ENCODE results near the gene PTPRS. TPM values are rescaled to one million over a fixed set of nuclear protein-coding genes. Genes with fewer than 3 reads are reported as not detected.
"Not testable (repeated sequence)": the region's sequence is repeated elsewhere in the genome, so short reads cannot be mapped to it uniquely, and the experiment has no call there.

PTPRS gene
- total and polyA plus RNA-seq, 4 donors, result 10.9 to 96.7 (median 46.4) TPM

GRCh38 chr19:5386841-5387240 is 46.2 kb upstream of the PTPRS start:
- TF ChIP-seq, protein P1, sequence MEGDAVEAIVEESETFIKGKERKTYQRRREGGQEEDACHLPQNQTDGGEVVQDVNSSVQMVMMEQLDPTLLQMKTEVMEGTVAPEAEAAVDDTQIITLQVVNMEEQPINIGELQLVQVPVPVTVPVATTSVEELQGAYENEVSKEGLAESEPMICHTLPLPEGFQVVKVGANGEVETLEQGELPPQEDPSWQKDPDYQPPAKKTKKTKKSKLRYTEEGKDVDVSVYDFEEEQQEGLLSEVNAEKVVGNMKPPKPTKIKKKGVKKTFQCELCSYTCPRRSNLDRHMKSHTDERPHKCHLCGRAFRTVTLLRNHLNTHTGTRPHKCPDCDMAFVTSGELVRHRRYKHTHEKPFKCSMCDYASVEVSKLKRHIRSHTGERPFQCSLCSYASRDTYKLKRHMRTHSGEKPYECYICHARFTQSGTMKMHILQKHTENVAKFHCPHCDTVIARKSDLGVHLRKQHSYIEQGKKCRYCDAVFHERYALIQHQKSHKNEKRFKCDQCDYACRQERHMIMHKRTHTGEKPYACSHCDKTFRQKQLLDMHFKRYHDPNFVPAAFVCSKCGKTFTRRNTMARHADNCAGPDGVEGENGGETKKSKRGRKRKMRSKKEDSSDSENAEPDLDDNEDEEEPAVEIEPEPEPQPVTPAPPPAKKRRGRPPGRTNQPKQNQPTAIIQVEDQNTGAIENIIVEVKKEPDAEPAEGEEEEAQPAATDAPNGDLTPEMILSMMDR (IDR thresholded peaks at IDR 0.05; ENCODE audit: control extremely low read depth, extremely low read depth), result no peak
- H3K27ac ChIP-seq (ENCODE audit: low read depth in 1 of 2, low read length in 1 of 2), result no peak overlapping the region
- peaks cover 0 to 26% (median 5%) of the 10 kb centered on the region in 4 donors for H3K9me3 ChIP-seq (ENCODE audit: control insufficient read depth in 4 of 4, insufficient read depth in 3 of 4, low read length in 3 of 4)
- DNase-seq (no peak), ATAC-seq (ENCODE audit: insufficient read depth, low FRiP score) (no peak)
- H3K27me3 ChIP-seq (ENCODE audit: control insufficient read depth in 3 of 3, insufficient read depth in 3 of 3, low read length in 2 of 3), result peaks cover 0 to 5% (median 0%) of the 10 kb centered on the region in 3 donors
- no peak overlapping the region for H3K4me3 ChIP-seq
- no peaks in the 10 kb centered on the region for H3K4me1 ChIP-seq (ENCODE audit: control insufficient read depth in 5 of 5, insufficient read depth in 5 of 5, low read length in 5 of 5)
- WGBS, 2 donors, result 72 to 89% methylated on average over 16 of the region's 16 CpGs
- no peak overlapping the region for H3K9ac ChIP-seq (ENCODE audit: insufficient read depth in 1 of 2, low read length in 2 of 2)
- H3K36me3 ChIP-seq (ENCODE audit: control insufficient read depth in 4 of 4, insufficient read depth in 4 of 4, low read length in 4 of 4), result no peaks in the 10 kb centered on the region

DNA sequence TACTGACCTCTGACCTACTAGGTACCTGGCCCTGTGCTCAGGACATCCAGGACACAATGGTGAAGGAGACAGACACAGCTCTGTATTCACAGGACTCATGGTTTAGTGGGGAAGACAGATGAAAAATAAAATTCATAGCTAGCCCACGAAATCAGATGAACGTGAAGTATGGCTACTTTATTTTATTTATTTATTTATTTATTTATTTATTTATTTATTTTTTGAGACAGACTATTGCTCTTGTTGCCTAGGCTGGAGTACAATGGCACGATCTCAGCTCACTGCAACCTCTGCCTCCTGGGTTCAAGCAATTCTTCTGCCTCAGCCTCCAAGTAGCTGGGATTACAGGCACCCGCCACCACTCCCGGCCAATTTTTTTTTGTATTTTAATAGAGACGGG is 40.6 kb upstream of the PTPRS start:
- not testable (repeated sequence) for H3K4me3 ChIP-seq; DNase-seq; H3K27me3 ChIP-seq (ENCODE audit: control insufficient read depth in 3 of 3, insufficient read depth in 3 of 3, low read length in 2 of 3); ATAC-seq (ENCODE audit: insufficient read depth, low FRiP score); H3K27ac ChIP-seq (ENCODE audit: low read depth in 1 of 2, low read length in 1 of 2); H3K4me1 ChIP-seq (ENCODE audit: control insufficient read depth in 5 of 5, insufficient read depth in 5 of 5, low read length in 5 of 5); H3K9ac ChIP-seq (ENCODE audit: insufficient read depth in 1 of 2, low read length in 2 of 2); H3K36me3 ChIP-seq (ENCODE audit: control insufficient read depth in 4 of 4, insufficient read depth in 4 of 4, low read length in 4 of 4)
- peaks cover 0 to 20% (median 8%) of the 10 kb centered on the region in 4 donors for H3K9me3 ChIP-seq (ENCODE audit: control insufficient read depth in 4 of 4, insufficient read depth in 3 of 4, low read length in 3 of 4)
- WGBS, 2 donors, result 94% methylated on average over 6 of the region's 6 CpGs

GRCh38 chr19:5380215-5380919 is 39.8 kb upstream of the PTPRS start:
- no peaks in the 10 kb centered on the region for H3K4me1 ChIP-seq (ENCODE audit: control insufficient read depth in 5 of 5, insufficient read depth in 5 of 5, low read length in 5 of 5)
- no peak overlapping the region for H3K4me3 ChIP-seq
- no peaks in the 10 kb centered on the region for H3K36me3 ChIP-seq (ENCODE audit: control insufficient read depth in 4 of 4, insufficient read depth in 4 of 4, low read length in 4 of 4)
- DNase-seq, result no peak
- H3K27me3 ChIP-seq (ENCODE audit: control insufficient read depth in 3 of 3, insufficient read depth in 3 of 3, low read length in 2 of 3), result peaks cover 0 to 2% (median 0%) of the 10 kb centered on the region in 3 donors
- no peak overlapping the region for H3K27ac ChIP-seq (ENCODE audit: low read depth in 1 of 2, low read length in 1 of 2)
- no peak overlapping the region for H3K9ac ChIP-seq (ENCODE audit: insufficient read depth in 1 of 2, low read length in 2 of 2)
- no peak for ATAC-seq (ENCODE audit: insufficient read depth, low FRiP score)
- TF ChIP-seq, protein P1 (IDR thresholded peaks at IDR 0.05; ENCODE audit: control extremely low read depth, extremely low read depth), result no peak
- 88 to 92% methylated on average over 9 of the region's 9 CpGs for WGBS, 2 donors
- H3K9me3 ChIP-seq (ENCODE audit: control insufficient read depth in 4 of 4, insufficient read depth in 3 of 4, low read length in 3 of 4), result peaks cover 0 to 20% (median 8%) of the 10 kb centered on the region in 4 donors

DNA sequence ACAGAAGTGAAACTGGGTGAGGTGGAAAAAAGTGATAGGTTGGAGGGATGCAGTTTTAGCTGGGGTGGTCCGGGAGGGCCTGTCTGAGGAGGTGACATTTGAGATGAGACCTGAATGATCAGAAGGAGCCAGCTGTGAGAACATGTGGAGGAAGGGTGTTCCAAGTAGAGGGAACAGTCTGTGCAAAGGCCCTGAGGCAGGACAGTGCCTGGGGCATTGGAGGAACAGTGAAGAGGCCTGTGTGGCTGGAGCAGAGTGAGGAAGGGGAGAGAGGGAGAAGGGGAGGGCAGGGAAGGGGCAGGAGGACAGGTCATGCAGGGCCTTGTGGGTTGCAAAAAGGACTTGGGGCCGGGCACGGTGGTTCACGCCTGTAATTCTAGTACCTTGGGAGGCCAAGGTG is 36.3 kb upstream of the PTPRS start:
- Histone ChIP-seq H3K9me3 (ENCODE audit: control insufficient read depth in 4 of 4, insufficient read depth in 3 of 4, low read length in 3 of 4) (peaks cover 0 to 5% (median 3%) of the 10 kb centered on the region in 4 donors), H3K4me1 (ENCODE audit: control insufficient read depth in 5 of 5, insufficient read depth in 5 of 5, low read length in 5 of 5) (no peaks in the 10 kb centered on the region), H3K36me3 (ENCODE audit: control insufficient read depth in 4 of 4, insufficient read depth in 4 of 4, low read length in 4 of 4) (no peaks in the 10 kb centered on the region), H3K27me3 (ENCODE audit: control insufficient read depth in 3 of 3, insufficient read depth in 3 of 3, low read length in 2 of 3) (peaks cover 0 to 4% (median 0%) of the 10 kb centered on the region in 3 donors), H3K27ac (ENCODE audit: low read depth in 1 of 2, low read length in 1 of 2) (no peak overlapping the region), H3K4me3 (no peak overlapping the region), H3K9ac (ENCODE audit: insufficient read depth in 1 of 2, low read length in 2 of 2) (no peak overlapping the region)
- ATAC-seq (ENCODE audit: insufficient read depth, low FRiP score) (no peak), DNase-seq (no peak)
- 88 to 90% methylated on average over 4 of the region's 4 CpGs for WGBS, 2 donors
- TF ChIP-seq, protein P1 (IDR thresholded peaks at IDR 0.05; ENCODE audit: control extremely low read depth, extremely low read depth), result no peak

All from lung (tissue), 12 donors.